Testis (tissue), 3 donors: ENCODE results near the gene CFAP20. TPM values are rescaled to one million over a fixed set of nuclear protein-coding genes. Genes with fewer than 3 reads are reported as not detected.
"Not testable (repeated sequence)": the region's sequence is repeated elsewhere in the genome, so short reads cannot be mapped to it uniquely, and the experiment has no call there.

Experiments used
- DNase-seq: peaks from one replicate; pipeline ENCODE4 v3.0.0-alpha.2; 2019
- H3K27ac ChIP-seq, 2 donors: fragments of 200-600 bp; sonication (generic); one replicate each; pipeline ENCODE4 v1.5.1; 2019
- H3K27me3 ChIP-seq: fragments of 200-600 bp; sonication (generic); one replicate; pipeline ENCODE4 v1.5.1; 2019
- H3K36me3 ChIP-seq: fragments of 200-600 bp; sonication (generic); one replicate; pipeline ENCODE4 v1.5.1; 2017; ENCODE audit warnings: low read depth; ENCODE audit errors: missing control alignments
- H3K4me1 ChIP-seq: fragments of 200-600 bp; sonication (generic); one replicate; pipeline ENCODE4 v1.5.1; 2019
- H3K4me3 ChIP-seq, 2 donors: fragments of 200-600 bp; sonication (generic); one replicate each; pipeline ENCODE4 v1.5.1; 2017 to 2019
- H3K9me3 ChIP-seq: fragments of 200-600 bp; sonication (generic); one replicate; pipeline ENCODE4 v1.5.1; 2017
- CTCF ChIP-seq, 3 experiments: fragments of 450-650 bp in 2 of 3; fragments of 200-600 bp in 1 of 3; sonication (generic) in 1 of 3; IDR thresholded peaks; one replicate each; pipeline ENCODE4 v1.5.1; 2016 to 2019; ENCODE audit warnings: antibody characterized with exemption in 3 of 3, mild to moderate bottlenecking in 2 of 3, moderate library complexity in 1 of 3
- POLR2A ChIP-seq: fragments of 450-650 bp; IDR thresholded peaks from one replicate; pipeline ENCODE4 v1.6.1; 2017; ENCODE audit warnings: antibody characterized with exemption, mild to moderate bottlenecking, moderate library complexity
- WGBS, 2 donors: methylation state at CpG; one replicate each; pipeline ENCODE4 v1.1.5; 2018; 5-methylcytosine and 5-hydroxymethylcytosine counted together
- intact Hi-C: fragments of 100-400 bp; cut with DNase I; formaldehyde crosslinking; loops from one replicate; pipeline ENCODE4 v1.15.1; 2023; ENCODE audit warnings: low total_unique reads
- polyA plus RNA-seq: library from polyadenylated mRNA; stranded (reverse); fragments of 350-450 nt; fragmentation: Illumina TruSeq; extraction: RNeasy Lipid Tissue Mini Kit (QIAGEN cat#74804); gene quantifications from one replicate; pipeline ENCODE4 v1.2.3, GENCODE V29; 2014; ENCODE audit warnings: low read depth, low replicate concordance; ENCODE audit not compliant: insufficient read depth
- total RNA-seq, 2 donors: library from RNA; depleted of rRNA; stranded (reverse); fragments of >200 nt; gene quantifications; one replicate each; pipeline ENCODE4 v1.2.3, GENCODE V29; 2016

CFAP20 gene
- total and polyA plus RNA-seq, 3 donors from 2014 or later = 91.5 to 98.6 (median 92.4) TPM

DNA sequence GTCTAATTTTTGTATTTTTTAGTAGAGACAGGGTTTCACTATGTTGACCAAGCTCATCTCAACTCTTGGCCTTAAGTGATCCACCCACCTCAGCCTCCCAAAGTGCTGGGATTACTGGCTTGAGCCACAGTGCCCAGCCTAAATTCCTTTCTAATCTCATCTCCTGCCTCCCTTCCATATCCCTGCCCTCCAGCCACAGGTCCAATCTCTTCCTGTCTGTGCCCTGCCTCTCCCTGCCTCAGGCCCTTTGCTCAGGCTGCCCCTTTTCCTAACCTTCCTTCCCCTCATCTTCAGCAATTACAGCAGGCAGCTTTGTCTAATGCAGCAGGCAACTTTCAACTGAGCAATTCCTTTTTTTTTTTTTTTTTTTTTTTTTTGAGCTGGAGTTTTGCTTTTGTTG, 46.8 kb downstream of the CFAP20 start:
- Histone ChIP-seq H3K27ac (no peak overlapping the region), H3K9me3 (no peaks in the 10 kb centered on the region), H3K36me3 (no peaks in the 10 kb centered on the region), H3K4me1 (no peaks in the 10 kb centered on the region), H3K27me3 (no peaks in the 10 kb centered on the region), H3K4me3 (no peak overlapping the region)
- no peak for TF ChIP-seq CTCF (IDR thresholded peaks at IDR 0.05)
- no peak for TF ChIP-seq POLR2A
- no peak for DNase-seq
- intact Hi-C loops = no loop called here

DNA sequence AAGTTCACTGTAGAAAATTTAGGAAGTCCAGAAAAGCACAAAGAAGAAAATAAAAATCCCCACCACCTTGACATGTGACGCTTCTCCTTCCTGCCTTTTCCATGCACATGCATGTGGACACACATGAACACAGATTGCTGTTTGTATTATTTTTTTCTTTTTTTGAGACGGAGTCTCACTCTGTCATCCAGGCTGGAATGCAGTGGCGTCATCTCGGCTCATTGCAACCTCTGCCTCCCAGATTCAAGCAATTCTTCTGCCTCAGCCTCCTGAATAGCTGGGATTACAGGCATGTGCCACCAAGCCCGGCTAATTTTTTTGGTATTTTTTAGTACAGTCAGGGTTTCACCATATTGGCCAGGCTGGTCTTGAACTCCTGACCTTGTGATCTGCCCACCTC, 48.5 kb downstream of the CFAP20 start:
- intact Hi-C loops, H3K27me3 ChIP-seq, H3K4me3 ChIP-seq, H3K36me3 ChIP-seq, H3K27ac ChIP-seq, DNase-seq, H3K9me3 ChIP-seq, H3K4me1 ChIP-seq: not testable (repeated sequence)
- 90 to 97% methylated on average over 5 of the region's 5 CpGs for WGBS, 2 donors

DNA sequence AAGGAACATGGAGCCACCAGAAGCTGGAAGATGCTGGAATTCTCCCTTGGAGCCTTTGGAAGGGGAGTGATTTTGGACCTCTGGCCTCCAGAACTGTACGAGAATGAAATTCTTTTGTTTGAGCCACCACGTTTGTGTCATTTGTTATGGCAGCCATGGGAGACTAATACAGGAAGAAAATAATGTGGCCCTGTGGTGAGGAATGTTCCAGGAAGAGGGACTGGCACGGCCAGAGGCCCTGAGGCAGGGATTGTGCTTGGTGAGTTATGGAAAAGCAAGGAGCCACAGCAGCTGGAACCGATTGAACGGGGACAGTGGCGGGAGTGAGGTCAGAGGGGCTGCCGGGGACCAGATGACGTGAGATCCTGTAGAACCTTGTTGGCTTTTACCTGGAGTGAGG, 51.4 kb downstream of the CFAP20 start:
- WGBS, 2 donors = 72 to 81% methylated on average over 8 of the region's 8 CpGs

DNA sequence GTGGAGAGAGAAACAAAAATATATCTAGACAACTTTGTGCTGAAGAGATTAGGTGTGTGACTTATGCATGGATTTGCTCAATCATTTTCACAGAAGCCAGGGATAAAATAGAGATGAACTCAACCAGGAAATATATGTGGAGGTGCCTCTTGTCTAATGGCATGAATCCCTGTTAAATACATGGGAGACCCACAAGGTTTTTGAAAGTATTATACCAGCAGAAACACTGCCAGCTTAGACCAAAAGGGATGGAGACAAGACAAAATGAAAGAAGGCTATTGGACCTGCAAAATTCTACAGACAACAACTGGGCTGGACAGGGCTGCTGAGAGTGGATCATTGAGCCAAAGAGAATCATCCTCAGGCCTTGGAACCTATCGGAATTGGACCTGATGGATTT, 52.7 kb downstream of the CFAP20 start:
- Histone ChIP-seq H3K27me3 (no peaks in the 10 kb centered on the region), H3K9me3 (no peaks in the 10 kb centered on the region), H3K4me3 (no peak overlapping the region), H3K4me1 (no peaks in the 10 kb centered on the region), H3K36me3 (no peaks in the 10 kb centered on the region), H3K27ac (no peak overlapping the region)
- DNase-seq = no peak
- TF ChIP-seq POLR2A (no peak), CTCF (IDR thresholded peaks at IDR 0.05) (no peak)
- 89 to 97% methylated on average over 1 of the region's 1 CpG for WGBS, 2 donors
- intact Hi-C loops = no loop called here

More for the DNA sequence above, 51.4 kb downstream of the CFAP20 start:
- Histone ChIP-seq H3K36me3 (no peaks in the 10 kb centered on the region), H3K4me1 (no peaks in the 10 kb centered on the region), H3K4me3 (no peak overlapping the region), H3K9me3 (no peaks in the 10 kb centered on the region), H3K27me3 (no peaks in the 10 kb centered on the region), H3K27ac (no peak overlapping the region)
- intact Hi-C loops = no loop called here
- TF ChIP-seq CTCF (IDR thresholded peaks at IDR 0.05) (no peak), POLR2A (no peak)
- DNase-seq = no peak

- no peak for TF ChIP-seq CTCF (IDR thresholded peaks at IDR 0.05)
- TF ChIP-seq POLR2A = no peak
- no peaks in the 10 kb centered on the region for H3K27me3 ChIP-seq
- no peak overlapping the region for H3K4me3 ChIP-seq
- no peaks in the 10 kb centered on the region for H3K36me3 ChIP-seq
- no peaks in the 10 kb centered on the region for H3K9me3 ChIP-seq
- H3K4me1 ChIP-seq = no peaks in the 10 kb centered on the region
- no peak overlapping the region for H3K27ac ChIP-seq
- DNase-seq = no peak
- intact Hi-C loops = no loop called here
- 72 to 78% methylated on average over 4 of the region's 4 CpGs for WGBS, 2 donors
Observed at GRCh38 chr16:58074657-58075056, 54.5 kb downstream of the CFAP20 start.

DNA sequence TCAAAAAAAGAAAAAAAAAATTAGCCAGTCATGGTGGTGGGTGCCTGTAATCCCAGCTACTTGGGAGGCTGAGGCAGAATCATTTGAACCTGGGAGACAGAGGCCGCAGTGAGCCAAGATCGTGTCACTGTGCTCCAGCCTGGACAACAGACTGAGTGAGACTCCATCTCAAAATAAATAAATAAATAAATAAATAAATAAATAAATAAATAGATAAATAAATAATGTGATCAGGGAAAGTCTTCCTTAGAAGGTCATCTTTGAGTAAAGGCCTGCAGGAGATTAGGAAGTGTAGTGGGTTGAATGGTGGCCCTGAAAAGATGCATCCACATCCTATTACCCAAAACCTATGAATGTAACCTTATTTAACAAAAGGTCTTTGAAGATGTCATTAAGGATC, 56.1 kb downstream of the CFAP20 start:
- H3K27me3 ChIP-seq, H3K9me3 ChIP-seq, H3K36me3 ChIP-seq, intact Hi-C loops, H3K27ac ChIP-seq, DNase-seq, H3K4me3 ChIP-seq, H3K4me1 ChIP-seq: not testable (repeated sequence)
- 95% methylated on average over 2 of the region's 2 CpGs for WGBS, 2 donors

DNA sequence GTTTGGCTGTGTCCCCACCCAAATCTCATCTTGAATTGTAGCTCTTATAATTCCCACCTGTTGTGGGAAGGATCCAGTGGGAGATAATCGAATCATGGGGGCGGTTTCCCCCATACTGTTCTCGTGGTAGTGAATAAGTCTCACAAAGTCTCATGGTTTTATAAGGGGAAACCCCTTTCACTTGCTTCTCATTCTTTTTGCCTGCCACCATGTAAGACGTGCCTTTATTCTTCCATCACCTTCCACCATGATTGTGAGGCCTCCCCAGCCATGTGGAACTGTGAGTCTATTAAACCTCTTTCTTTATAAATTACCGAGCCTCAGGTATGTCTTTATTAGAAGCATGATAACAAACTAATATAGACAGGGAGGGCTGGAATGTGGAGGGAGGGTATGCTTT, 57.0 kb downstream of the CFAP20 start:
- intact Hi-C loops, H3K9me3 ChIP-seq: not testable (repeated sequence)

More for the DNA sequence above, 57.0 kb downstream of the CFAP20 start:
- not testable (repeated sequence) for H3K36me3 ChIP-seq, H3K4me1 ChIP-seq, H3K27me3 ChIP-seq, DNase-seq, H3K27ac ChIP-seq, H3K4me3 ChIP-seq
- 89 to 91% methylated on average over 5 of the region's 5 CpGs for WGBS, 2 donors
